Measurements from ENCODE around the gene AXDND1.
"Not testable (repeated sequence)": the region's sequence is repeated elsewhere in the genome, so short reads cannot be mapped to it uniquely, and the experiment has no call there.

AXDND1 gene

GRCh38 chr1:179476484-179476883, 110.7 kb downstream of the AXDND1 start:
- DNase-seq (ENCODE audit: low read depth): no peak

GRCh38 chr1:179478370-179478769, 112.6 kb downstream of the AXDND1 start:
- no peak for DNase-seq (ENCODE audit: low read depth)

- DNase-seq (ENCODE audit: low read depth): no peak
These were observed 124.8 kb downstream of the AXDND1 start for GRCh38 chr1:179490611-179491010.

- no peak for DNase-seq (ENCODE audit: low read depth)
These were observed 127.6 kb downstream of the AXDND1 start for GRCh38 chr1:179493323-179493722.

- DNase-seq (ENCODE audit: low read depth): no peak
These were observed 140.4 kb downstream of the AXDND1 start for GRCh38 chr1:179506199-179506598.

- DNase-seq (ENCODE audit: low read depth): no peak
These were observed 143.6 kb downstream of the AXDND1 start for GRCh38 chr1:179509384-179509783.

GRCh38 chr1:179510038-179510437, 144.3 kb downstream of the AXDND1 start:
- no peak for DNase-seq (ENCODE audit: low read depth)

- no peak for DNase-seq (ENCODE audit: low read depth)
These were observed 151.4 kb downstream of the AXDND1 start for GRCh38 chr1:179516976-179517705.

- not testable (repeated sequence) for DNase-seq (ENCODE audit: low read depth)
These were observed 152.8 kb downstream of the AXDND1 start for GRCh38 chr1:179518544-179518943.

- no peak for DNase-seq (ENCODE audit: low read depth)
These were observed 163.9 kb downstream of the AXDND1 start for GRCh38 chr1:179529482-179530195.

- no peak for DNase-seq (ENCODE audit: low read depth)
These were observed 164.6 kb downstream of the AXDND1 start for GRCh38 chr1:179530352-179530751.

- no peak for DNase-seq (ENCODE audit: low read depth)
These were observed 176.0 kb downstream of the AXDND1 start for GRCh38 chr1:179541774-179542173.

- no peak for DNase-seq (ENCODE audit: low read depth)
These were observed 179.6 kb downstream of the AXDND1 start for GRCh38 chr1:179545321-179545720.

GRCh38 chr1:179547021-179547535, 181.3 kb downstream of the AXDND1 start:
- no peak for DNase-seq (ENCODE audit: low read depth)

GRCh38 chr1:179548666-179549367, 183.0 kb downstream of the AXDND1 start:
- no peak for DNase-seq (ENCODE audit: low read depth)

GRCh38 chr1:179549368-179549700, 183.6 kb downstream of the AXDND1 start:
- DNase-seq (ENCODE audit: low read depth): no peak

- DNase-seq (ENCODE audit: low read depth): peak; percentile 23
These were observed 185.2 kb downstream of the AXDND1 start for GRCh38 chr1:179550746-179551682.

- no peak for DNase-seq (ENCODE audit: low read depth)
These were observed 188.7 kb downstream of the AXDND1 start for GRCh38 chr1:179554427-179554826.

GRCh38 chr1:179558078-179558477, 192.3 kb downstream of the AXDND1 start:
- no peak for DNase-seq (ENCODE audit: low read depth)

- DNase-seq (ENCODE audit: low read depth): no peak
These were observed 209.9 kb downstream of the AXDND1 start, which contains the start of gene NPHS2 for GRCh38 chr1:179575497-179576314. Gene NPHS2 (minus strand): TSS chr1:179575948. CDS start chr1:179575864, 84 bp downstream.

GRCh38 chr1:179576509-179576908, 210.7 kb downstream of the AXDND1 start:
- no peak for DNase-seq (ENCODE audit: low read depth)

All from GM04503 (cell line).